Astrocyte of the spinal cord (primary cell): ENCODE measurements around the gene WFDC1.

Experiments
- DNase-seq: peaks from one replicate; pipeline ENCODE4 v3.0.0; 2011; ENCODE audit warnings: low read depth, low spot score
- H3K4me3 ChIP-seq: 2 replicates; pipeline ENCODE4 v1.5.1; 2011; ENCODE audit warnings: low read depth, mild to moderate bottlenecking, low read length, moderate library complexity
- in situ Hi-C: cut with HindIII; loops from 2 replicates; pipeline ENCODE4 v1.10.0; 2017; ENCODE audit warnings: low sequenced_read_pairs
- TF ChIP-seq, protein P1 (sequence below): IDR thresholded peaks from 2 replicates; pipeline ENCODE4 v1.5.1; 2012; ENCODE audit warnings: low read depth, mild to moderate bottlenecking, low read length, inconsistent platforms

WFDC1 gene

GRCh38 chr16:84312783-84313382 lies 18.2 kb downstream of the WFDC1 start:
- H3K4me3 ChIP-seq = no peak overlapping the region
- in situ Hi-C loops = no loop called here
- DNase-seq = no peak
- TF ChIP-seq, protein P1, sequence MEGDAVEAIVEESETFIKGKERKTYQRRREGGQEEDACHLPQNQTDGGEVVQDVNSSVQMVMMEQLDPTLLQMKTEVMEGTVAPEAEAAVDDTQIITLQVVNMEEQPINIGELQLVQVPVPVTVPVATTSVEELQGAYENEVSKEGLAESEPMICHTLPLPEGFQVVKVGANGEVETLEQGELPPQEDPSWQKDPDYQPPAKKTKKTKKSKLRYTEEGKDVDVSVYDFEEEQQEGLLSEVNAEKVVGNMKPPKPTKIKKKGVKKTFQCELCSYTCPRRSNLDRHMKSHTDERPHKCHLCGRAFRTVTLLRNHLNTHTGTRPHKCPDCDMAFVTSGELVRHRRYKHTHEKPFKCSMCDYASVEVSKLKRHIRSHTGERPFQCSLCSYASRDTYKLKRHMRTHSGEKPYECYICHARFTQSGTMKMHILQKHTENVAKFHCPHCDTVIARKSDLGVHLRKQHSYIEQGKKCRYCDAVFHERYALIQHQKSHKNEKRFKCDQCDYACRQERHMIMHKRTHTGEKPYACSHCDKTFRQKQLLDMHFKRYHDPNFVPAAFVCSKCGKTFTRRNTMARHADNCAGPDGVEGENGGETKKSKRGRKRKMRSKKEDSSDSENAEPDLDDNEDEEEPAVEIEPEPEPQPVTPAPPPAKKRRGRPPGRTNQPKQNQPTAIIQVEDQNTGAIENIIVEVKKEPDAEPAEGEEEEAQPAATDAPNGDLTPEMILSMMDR = no peak

- H3K4me3 ChIP-seq = no peak overlapping the region
- no peak for DNase-seq
- TF ChIP-seq, protein P1 = no peak
- in situ Hi-C loops = no loop called here
Measured at GRCh38 chr16:84313921-84314320, 19.2 kb downstream of the WFDC1 start.

GRCh38 chr16:84314373-84314772 lies 19.7 kb downstream of the WFDC1 start:
- no peak overlapping the region for H3K4me3 ChIP-seq
- in situ Hi-C loops = no loop called here
- TF ChIP-seq, protein P1 = no peak
- DNase-seq = no peak

GRCh38 chr16:84314814-84315213 lies 20.1 kb downstream of the WFDC1 start:
- in situ Hi-C loops = no loop called here
- TF ChIP-seq, protein P1 = no peak
- DNase-seq = no peak
- no peak overlapping the region for H3K4me3 ChIP-seq

GRCh38 chr16:84315422-84315821 lies 20.7 kb downstream of the WFDC1 start:
- in situ Hi-C loops = no loop called here
- TF ChIP-seq, protein P1 = no peak
- no peak for DNase-seq
- H3K4me3 ChIP-seq = no peak overlapping the region

DNA sequence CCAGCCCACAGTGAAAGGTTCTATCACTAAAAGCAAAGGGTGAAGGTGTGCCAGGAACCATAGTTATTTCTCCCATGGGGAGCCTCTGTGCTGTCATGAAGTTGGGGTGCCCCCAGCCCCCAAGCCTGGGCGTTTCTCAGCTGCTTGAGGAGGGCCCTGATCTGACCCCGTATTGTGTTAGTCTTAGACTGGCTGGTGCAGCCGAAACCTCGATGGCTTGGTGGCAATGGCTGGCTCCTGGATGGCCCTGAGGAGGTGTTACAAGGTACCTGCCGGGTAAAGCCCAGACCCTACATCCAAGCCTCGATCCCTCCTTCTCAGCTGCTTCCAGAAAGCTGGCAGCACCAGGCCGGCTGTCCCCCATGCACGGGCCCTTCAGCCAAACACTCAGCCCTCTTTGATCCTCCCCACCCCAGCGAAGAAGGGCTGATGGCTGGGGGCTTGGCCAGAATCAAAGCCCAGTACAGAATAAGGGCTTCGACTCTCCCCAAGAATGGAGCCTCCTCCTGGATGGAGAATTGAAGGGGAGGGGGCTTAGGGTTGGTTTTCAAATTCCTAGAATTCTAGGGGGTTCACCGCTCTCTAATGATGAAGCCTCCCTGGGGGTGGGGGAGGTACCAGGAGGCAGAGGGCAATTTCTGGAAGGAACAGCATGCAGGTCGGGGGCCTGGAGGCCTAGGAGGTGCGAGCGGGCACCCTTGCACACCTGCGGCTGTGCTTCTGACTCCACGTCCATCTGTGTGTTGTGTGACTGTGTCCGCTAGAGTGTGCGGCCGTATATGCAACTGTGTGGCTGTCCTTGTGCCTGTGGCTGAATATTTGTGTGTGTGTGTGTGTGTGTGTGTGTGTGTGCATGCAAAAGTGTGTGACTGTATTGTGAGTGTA lies 23.7 kb downstream of the WFDC1 start:
- no peak for DNase-seq
- H3K4me3 ChIP-seq = no peak overlapping the region
- TF ChIP-seq, protein P1 = no peak
- in situ Hi-C loops = no loop called here
